NCI-H446 treated with DMSO at 0.1 percent for 48 hours (cell line): ENCODE data around the gene LGI2.
"Not testable (repeated sequence)": the region's sequence is repeated elsewhere in the genome, so short reads cannot be mapped to it uniquely, and the experiment has no call there.

Experiments
- DNase-seq: peaks from one replicate; lab custom pipeline; 2025; lab: John Stamatoyannopoulos, UW

The LGI2 gene

DNA sequence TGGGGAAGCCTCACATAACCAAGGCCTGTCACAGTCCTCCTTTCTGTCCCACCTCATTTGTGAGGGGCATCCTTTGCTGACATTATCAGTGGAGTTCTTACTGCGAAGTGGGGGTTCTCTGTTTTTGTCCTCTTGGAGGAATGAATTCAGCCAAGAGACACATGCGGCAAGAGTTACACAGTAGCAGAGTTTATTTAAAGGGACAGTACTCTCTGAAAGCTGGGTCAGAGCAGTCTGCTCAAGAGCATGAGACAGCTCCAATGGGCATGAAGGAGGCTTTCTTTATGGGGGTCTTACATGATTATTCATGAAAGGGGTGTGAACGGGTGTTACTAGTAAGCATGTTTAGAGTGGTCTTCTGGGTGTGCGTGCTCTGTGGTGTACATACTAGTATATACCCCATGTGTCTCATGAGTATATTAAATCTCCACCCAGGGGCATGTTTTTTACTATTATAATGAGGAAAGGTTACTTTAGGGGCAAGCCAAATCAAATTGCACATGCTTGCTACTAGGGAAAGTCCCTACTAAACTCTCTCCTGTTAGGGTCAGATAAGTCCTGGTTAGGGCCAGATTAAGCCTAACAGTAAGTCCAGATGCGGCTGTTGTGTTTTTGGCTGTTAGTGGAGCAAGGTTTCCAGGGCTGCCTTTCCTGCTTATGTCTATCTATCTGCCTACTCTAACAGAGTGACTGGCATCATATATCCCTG lies 19.8 kb upstream of the LGI2 start:
- no peak for DNase-seq

DNA sequence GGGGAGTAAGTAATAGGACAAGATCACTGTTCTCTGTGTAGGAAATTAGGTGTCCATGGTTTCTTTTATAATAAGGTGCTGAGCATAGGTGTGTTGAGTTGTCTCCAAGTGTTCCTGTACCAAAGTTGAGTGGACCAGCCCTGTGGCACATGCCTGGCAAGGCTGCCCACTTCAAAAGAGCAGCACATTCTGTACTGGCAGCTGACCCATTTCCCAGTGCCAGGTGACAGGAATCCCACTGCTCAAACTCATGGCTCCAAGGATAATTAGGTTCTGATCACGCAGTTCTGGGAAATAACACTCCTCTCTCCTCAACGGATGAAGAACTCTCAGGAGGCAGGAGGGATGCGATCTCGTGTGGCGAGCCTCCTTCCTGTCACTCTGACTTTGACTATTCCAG lies 12.8 kb upstream of the LGI2 start:
- no peak for DNase-seq

DNA sequence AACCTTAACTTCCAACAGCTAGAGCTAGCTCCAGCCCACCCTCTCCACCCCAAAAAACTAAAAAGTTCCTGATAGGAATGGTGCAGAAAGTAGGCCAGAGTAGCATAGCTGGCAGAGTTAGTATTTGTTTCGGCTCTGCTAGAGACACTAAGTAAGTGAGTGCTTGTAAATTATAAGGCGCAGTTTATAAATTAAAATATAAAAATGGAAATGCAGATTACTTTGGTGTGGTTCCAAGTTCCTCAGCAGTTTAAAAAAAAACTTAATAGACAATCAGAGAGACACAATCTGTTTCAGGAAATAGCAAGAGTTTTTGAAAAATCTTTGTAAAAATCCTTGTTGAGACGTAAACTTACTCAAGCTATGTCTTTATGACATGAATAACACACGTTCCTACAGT lies 2.8 kb upstream of the LGI2 start:
- DNase-seq: no peak

DNA sequence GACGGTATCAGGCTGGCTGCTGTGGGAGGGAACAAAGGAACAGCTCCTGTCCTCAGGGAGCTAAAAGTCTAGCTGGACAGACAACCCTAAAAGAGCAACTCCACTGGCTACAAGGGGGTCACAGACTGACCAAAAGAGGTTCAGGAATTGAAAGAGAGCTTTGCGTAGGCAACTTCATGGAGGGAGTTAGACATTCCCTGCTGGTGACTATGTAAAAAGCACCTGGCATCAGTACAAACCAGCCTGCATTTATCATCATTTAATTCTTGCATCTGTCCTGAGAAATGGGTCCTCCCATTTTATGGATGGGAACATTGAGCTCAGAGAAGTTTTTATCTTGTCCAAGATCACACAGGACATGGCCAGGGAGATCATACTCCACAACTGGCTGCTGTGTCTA lies 1.4 kb upstream of the LGI2 start:
- DNase-seq: no peak

DNA sequence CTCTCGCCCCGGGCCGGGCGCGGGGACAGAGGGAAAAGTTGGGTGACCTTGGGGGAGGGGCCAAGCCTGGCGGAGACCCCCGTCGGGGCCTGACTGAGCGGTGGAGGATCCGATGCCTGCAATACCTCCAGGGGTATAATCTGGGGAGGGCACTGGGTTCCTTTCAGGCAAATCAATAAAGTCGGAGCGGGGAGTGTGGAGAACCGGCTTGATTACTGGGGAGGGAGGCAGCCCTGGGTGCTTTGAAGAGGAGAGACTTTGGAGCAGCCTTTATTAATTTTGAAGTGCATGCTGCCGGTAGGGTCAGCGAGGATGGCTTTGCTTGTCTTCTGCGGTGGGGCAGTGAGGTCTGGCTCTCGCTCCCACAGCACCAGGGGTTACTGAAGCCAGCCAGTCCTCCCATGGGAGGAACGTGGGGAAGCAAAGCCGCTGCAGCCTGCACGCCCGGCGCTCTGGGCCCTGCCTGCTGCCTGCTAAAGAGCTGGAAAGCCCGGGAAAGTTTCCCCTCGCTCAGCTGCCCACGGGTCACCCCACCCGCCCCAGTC lies 403 bp upstream of the LGI2 start:
- DNase-seq: no peak

DNA sequence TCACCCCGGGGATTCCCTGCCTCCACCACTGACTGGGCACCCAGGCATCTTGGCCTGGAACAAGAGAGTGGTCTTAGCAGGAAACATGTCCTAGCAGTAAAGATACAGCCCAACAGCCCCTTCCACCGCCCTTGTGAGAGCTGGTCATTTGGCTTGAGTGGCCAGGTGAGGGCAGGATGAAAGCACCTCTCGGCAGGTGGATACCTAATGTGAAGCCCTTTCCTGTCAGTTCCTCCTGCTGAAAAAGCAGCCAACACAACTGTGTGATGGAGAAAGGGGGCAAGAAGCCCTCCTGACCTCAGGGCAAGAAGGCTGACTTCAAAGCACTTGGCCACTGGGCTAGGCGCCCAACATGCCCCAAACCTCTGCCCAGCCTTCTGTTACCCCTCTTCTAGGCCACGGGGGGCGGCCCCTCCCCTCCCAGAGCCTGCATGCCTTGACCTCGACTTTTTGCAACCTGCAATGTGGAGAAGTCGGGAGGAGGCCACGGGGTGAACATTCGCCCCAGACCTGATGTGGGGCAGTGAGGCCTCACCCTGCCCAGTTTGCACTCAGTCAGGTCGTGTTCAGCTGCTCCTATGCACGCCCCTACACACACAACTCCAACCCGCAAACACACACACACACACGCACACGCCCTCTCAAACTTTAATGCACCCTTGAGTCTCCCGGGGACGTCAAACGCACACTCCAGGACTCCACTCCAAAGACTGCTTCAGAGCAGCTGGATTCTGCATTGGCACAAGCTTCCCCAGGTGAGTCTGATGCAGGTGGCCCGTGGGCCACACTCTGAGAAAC lies 1.1 kb downstream of the LGI2 start:
- DNase-seq: no peak

DNA sequence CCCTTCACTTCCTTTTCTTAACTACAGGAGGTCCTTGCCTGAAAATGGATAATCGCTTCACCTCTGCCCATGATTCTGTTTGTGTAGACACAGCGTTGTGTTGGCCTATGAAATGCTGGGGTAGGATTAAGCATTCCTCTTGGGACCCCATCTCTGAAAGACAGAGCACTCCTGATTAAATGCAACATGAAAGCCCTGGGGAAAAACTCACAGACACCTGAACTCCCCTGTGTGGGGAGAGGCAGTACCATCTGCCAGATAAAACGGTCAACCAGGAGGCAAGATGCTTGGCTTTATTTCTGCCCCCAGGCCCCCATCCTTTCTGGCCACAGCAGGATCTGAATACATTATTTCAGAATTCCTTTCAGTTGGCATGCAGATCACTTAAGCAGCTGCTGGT lies 1.9 kb downstream of the LGI2 start:
- no peak for DNase-seq

DNA sequence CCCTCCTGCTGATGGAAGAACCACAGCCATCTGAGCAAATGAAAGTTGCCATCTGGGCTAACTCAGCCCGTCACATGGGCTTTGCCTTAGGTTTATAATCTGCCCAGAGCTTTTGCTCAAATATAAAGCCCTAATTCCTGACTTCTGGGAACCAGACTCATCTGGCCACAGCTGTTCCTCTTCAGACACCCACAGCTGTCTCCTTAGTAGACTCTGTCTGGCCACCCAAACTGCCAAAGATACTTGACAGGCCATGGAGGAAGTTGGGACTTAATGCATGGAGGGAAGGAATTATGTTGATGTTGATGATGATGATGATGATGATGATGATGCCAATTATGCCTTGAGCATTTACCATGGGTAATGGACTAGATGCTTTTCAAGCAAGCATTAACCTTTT lies 8.0 kb downstream of the LGI2 start:
- no peak for DNase-seq

DNA sequence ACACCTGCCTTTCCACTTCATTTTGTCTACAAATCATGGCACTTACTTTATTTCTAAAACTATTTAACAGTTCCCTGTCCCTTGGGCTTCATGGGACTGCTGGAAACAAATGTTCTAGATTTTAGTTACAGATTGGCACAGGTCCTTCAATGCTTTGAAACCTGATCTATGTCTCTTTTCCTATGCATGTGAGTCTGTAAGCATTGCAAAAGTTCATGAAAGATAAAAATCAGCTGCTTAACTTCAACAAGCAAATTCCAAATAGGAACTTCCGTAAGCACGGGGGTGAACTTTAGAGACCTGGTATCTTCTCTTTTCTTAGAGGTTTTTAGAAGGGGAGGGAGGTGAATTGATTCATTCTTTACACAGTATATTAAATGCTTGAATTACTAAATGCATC lies 9.5 kb downstream of the LGI2 start:
- no peak for DNase-seq

DNA sequence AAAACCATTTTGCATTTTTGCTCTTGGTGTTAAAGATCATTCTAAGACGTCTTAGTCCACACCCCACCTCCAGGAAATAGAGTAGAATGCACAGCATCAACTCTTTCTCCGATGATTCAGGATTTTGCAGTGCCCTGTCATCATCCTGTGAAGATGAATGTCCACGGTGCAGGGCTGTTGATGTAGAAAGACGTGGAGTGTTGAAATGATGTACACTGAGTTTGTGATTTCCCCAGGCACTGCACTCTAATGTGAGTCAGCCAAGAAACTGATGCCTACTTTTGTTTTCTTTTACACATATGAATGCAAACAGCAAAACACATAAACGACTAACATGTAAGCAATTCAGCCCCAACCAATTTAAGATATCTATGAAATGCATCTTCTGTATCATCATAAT lies 10.5 kb downstream of the LGI2 start:
- DNase-seq: no peak

DNA sequence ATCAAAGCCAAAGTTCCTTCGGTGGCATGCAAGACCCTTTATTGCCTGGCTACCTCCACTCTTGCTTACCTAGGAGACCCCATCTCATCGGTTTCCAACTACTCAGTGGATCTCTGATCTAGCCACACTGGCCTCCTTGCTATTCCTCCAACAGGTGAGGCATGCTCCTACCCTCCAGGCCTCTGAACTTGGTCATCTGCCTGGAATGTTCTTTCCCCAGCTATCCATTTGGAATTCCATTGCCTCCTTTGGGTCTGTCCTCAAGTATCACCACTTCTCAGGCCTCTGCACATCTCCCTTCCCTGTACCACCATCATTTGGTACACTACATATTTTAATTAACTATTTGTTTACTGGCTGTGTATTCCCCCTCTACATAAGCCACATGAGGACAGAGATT lies 11.2 kb downstream of the LGI2 start:
- no peak for DNase-seq

DNA sequence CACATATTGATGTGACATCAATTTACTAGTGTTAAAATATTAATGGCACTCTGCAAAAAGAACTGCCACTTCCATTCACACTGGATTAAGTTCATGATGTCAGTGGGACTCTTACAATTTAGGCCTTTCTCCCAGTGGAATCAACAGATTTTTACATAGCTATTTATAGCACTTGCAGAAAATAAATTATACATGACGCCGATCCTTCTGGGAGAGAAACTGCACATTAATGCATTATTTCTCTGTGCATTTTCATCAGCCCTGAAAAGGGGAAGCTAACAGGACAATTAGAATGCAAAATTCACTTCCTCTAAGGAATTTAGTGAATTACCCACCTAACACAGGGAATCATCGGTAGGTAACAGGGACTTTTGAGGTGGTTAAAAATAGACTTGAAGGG lies 15.7 kb downstream of the LGI2 start:
- DNase-seq: no peak

DNA sequence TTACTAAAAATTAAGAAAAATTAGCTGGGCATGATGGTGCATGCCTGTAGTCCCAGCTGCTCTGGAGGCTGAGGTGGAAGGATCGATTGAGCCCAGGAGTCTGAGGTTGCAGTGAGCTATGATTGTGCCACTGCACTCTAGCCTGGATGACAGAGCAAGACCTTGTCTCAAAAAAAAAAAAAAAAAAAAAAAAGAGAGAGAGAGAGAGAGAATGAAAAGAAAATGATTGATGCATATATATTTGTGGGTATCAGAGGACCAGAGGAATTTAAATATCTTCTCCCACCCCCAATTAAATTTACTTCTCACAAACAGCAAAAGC lies 16.1 kb downstream of the LGI2 start:
- not testable (repeated sequence) for DNase-seq

DNA sequence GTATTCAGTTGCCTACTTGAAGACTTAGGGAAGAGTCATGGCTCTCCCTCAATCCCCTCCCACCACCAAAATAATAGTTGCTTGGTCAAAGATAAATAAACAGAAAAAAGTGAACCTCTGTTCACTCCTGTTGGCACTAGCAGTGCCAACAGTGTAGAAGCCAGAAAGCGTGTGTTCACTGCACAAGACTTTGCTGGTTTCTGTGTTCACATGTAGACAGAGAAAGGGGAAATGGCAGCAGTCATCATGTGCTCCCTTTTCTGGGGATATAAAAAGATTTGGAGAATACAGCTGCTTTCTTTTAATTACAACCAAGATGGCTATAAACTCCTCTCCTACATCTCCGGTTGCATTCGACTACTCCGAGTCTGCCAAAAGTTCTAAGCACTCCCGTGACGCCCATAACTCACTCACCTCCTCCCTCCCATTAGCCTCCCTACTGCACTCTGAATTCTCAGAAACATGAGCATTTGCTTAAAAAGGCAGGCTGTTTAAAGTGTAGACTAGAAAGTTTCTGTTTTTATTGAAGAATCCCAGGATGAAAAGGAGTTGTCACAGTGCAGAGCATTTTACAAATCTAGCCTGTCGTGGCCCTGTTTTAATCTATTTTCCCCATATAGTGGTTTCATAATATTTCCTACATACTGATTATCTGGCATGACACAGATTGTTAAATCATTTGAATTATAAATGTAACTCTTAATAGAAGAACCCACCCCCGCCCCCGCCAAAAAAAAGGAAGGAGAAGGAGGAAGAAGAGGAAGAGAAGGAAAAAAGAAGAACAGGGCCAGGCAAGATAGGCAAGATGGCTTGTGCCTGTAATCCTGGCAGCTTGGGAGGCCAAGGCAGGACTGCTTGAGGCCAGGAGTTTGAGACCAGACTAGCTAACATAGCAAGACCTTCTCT lies 16.7 kb downstream of the LGI2 start:
- DNase-seq: no peak

DNA sequence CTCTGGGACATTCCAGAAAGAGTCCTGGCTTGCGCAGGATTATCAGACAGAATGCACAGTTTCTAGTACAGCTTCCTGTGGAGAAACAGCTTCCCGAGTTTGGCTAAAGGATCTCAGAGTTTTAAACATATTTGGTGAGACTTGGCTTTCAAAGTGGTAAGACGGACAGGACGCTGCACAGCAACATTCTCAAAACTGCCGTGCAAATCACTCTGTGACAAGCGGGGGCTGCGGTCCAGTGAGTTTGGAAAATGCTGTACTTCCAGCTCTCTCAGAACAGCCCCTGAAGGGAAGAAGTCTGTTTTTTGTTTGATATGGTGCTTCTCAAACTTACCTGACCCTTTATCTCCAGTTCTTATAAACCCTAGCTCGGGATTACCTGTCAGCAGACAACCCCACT lies 18.1 kb downstream of the LGI2 start:
- no peak for DNase-seq

DNA sequence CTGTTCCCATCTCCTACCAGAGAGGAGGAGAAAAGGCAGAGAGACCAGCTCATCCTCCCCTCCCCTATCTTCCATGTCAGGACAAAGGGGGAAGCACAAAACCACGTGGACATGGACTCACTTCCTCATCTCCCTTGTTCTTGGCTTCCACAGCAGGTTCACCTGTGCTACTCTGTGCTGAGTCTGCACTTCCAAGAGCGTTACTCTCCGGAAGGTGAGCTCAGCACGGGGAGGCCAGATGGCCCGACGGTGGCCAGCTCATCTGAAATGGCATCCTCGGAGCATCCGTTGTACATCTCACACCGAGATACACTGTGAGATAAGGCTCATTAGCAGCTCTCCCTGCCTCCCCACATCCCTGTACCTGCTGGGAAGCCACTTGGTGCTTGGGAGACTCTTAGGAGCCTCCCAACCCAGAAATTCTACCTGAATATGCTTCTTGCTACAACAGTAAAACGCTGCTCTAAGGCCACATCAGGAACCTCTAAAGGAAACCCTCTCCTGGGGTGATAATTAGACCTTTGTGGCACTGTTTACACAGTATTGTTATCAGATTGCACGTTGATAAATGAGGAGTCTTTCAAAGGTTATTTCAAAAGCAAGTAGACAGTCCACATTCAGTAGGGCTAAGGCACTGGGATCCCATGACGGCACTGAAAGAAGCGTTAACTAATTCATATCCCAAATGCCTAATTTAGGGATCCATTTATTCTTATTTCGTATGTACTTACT lies 19.4 kb downstream of the LGI2 start:
- DNase-seq: no peak

DNA sequence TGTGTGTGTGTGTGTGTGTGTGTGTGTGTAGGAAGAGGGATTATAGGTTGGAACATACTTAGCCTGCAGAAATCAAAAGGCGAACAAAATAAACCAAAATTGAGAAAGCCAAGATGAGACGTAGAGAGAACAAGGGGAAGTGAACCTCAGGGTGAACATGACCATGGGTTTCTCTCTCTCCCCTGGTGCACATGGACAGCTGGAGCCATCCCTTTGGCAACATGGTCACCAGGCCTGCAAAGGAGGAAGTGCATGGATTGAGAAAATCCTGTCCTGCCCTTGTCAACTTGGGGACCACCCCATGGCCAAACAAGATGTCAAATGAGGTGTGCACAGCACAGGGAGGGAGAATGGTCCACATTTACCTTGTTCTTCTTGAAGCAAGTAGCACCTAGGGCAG lies 23.1 kb downstream of the LGI2 start:
- no peak for DNase-seq

DNA sequence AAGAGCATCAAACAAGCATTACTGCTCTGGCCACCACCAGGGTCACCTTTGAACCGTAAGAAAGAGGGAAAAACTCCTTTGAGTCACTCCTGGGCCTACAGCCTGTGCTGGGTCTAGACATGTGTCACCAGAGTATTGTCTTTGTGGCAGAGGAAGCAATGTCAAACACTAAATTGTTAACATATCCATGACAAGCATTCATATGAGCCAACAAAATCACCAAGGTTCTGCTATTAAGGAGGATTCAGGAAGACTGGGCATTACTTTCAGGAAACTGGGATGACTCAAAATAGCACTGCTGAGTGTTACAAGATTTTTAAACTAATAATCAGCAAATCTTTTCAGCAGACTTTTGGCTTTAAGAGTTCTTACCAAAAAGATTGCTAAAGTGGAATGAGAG lies 28.1 kb downstream of the LGI2 start:
- no peak for DNase-seq

DNA sequence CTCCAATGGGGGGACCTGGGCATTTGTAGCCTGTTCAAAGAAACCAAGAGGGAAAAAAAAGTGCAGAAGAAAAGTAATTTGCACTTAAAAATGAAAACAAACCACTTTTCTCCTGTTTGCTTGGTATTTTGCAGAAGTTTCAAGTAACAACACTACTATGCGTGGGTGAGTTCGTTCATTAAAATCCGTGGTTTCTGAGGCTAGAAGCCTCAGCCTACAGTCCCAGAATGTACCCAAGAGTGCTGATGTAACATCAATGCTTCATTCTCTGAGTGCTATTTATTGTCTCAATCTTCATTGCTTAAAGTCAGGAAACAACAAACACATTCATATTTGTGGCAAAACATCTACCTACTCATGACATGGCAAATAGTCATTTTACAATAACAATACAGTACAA lies 29.2 kb downstream of the LGI2 start:
- no peak for DNase-seq

DNA sequence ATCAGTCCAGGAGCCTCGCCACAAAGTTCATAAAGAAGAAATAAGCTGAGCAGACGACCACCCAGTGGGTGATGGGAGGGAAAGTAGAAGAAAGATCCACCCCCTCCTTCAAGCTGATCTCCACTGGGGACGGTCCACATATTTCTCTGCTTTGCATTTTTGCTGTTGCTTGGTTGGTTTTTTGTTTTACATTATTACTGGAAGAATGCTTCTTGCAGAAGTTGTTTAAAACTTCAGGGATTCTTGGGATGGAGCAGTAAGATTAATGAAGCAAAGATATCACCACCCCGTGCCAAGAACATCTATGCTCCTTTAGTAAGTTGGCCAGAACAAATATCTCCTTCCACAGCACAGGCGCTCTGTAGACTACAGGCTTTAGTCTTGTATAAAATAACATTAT lies 30.1 kb downstream of the LGI2 start:
- DNase-seq: no peak

DNA sequence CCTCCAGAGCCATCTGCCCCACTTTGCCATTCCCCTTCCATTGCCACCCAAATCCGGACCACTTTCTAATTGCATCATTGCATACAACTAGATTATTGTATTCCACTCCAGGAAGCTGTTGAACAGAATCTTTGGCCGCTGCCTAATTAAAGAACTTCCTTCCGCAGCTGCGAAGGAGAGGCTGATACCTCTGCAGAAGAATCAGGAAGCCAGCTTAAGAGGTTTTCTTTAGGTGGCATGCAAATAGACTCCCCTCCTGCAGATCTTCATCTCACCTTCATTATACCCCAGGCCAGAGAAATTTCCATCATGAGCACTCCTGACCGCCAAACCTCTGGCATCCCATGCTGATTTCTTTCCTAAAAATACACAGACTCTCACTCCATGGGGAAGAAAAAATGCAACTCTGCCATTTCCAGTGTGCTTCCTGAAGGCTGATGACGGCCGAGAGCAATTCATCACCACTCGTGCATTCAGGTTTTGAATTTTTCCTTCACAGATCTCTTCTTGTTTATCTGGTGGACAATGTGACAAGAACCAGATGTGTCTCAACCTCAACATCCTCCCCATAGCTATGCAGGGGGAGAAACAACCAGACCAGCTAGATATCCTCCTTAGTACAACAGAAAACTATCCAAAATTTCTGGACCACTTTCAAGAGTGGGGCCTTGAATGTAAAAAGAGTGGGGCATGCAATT lies 31.2 kb downstream of the LGI2 start:
- no peak for DNase-seq
